ENCODE measurements around the gene GIN1. TPM values are rescaled to one million over a fixed set of nuclear protein-coding genes. Genes with fewer than 3 reads are reported as not detected.
A peak's percentile ranks its signal among the peaks of the same experiment; 100 is the strongest.

The GIN1 gene
- total and polyA plus RNA-seq, 9 of the 15 experiments (the other 6 are each of a cell fraction or from before 2014, with no cell fraction given), result 2.4 to 9.8 (median 7.8) TPM

DNA sequence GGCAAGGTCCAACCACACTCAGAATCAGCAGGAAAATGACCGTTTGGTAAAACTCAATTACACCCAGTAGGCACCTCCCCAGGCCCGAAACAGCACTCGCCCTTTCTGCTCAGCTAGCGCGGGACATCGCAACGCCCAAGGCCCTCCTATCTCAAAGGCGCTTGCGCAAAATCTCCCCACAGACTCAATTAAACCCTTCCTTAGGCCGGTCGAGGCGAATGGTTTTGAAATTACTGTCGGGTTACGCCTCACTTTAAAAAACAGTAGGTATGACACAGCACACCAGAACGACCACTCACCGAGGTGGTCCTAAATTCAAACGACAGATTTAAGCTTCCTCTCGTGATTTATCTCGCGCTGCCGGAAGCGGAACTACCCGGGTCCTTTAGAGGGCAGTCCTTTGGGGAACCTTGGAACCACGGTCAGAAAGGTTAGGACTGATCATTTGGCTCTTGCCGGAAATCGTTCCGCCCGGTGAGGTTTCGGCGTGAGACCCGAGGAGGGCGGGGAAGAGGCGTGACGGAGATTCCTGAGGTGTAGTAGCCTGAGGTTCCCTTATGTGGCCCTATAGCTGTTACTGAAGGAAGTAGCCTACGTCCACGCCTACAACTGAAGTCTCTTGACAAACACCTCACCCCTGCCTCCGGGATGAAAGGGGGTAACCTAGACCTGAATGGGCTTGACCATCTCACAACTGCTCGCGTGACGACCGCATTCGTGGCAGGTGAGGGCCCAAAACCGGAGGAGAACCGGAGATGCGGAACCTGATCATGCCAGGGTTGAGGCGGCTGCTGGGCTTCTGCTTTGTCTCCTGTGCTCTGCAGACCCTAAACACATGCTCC, at the start of gene GIN1, which contains the start of gene PPIP5K2 (continued):
- TF ChIP-seq GTF2B (IDR thresholded peaks at IDR 0.05; ENCODE audit: extremely low read depth, insufficient read length) (peak; percentile 76), MTA1 (IDR thresholded peaks at IDR 0.05; ENCODE audit: borderline replicate concordance) (0 out of 2 replicates have a peak, but pooled peaks have one; percentile 35), FOSL1 (tag; conservative IDR thresholded peaks at IDR 0.05) (peak; percentile 53; the same call in 1 of the 2 replicates), SP1 (CRISPR knock-in tag; IDR thresholded peaks at IDR 0.05) (peak; percentile 96), IRF9 (tag; IDR thresholded peaks at IDR 0.05) (no peak), KDM4B (IDR thresholded peaks at IDR 0.05; ENCODE audit: borderline replicate concordance in 2 of 2, low read depth in 1 of 2) (peak in 1 of 2 experiments; percentile 97; a peak in 2 of 4 replicates), CHD1 (IDR thresholded peaks at IDR 0.05; ENCODE audit: low read length) (no peak), HIVEP1 (CRISPR knock-in tag; IDR thresholded peaks at IDR 0.05) (no peak), ZBTB33 (CRISPR knock-in tag; IDR thresholded peaks at IDR 0.05) (no peak; the same call in 1 of the 2 replicates), ZNF274 (IDR thresholded peaks at IDR 0.05; ENCODE audit: borderline replicate concordance, low read depth, low read length) (no peak), MTF1 (CRISPR knock-in tag; IDR thresholded peaks at IDR 0.05; ENCODE audit: borderline replicate concordance) (no peak), TAF9B (IDR thresholded peaks at IDR 0.05; ENCODE audit: partially characterized antibody) (peak; percentile 81), KAT8 (IDR thresholded peaks at IDR 0.05; ENCODE audit: low read depth) (no peak), ZNF143 (CRISPR knock-in tag; IDR thresholded peaks at IDR 0.05) (no peak), E2F4 (CRISPR knock-in tag; IDR thresholded peaks at IDR 0.05; ENCODE audit: low read depth) (no peak), TRIM28 (IDR thresholded peaks at IDR 0.05) (peak; percentile 75), ZSCAN29 (IDR thresholded peaks at IDR 0.05) (0 out of 2 replicates have a peak, but pooled peaks have one; percentile 26), RFX5 (IDR thresholded peaks at IDR 0.05; ENCODE audit: low read depth, low read length) (no peak)
- TF ChIP-seq, protein P1, sequence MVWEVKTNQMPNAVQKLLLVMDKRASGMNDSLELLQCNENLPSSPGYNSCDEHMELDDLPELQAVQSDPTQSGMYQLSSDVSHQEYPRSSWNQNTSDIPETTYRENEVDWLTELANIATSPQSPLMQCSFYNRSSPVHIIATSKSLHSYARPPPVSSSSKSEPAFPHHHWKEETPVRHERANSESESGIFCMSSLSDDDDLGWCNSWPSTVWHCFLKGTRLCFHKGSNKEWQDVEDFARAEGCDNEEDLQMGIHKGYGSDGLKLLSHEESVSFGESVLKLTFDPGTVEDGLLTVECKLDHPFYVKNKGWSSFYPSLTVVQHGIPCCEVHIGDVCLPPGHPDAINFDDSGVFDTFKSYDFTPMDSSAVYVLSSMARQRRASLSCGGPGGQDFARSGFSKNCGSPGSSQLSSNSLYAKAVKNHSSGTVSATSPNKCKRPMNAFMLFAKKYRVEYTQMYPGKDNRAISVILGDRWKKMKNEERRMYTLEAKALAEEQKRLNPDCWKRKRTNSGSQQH (CRISPR knock-in tag; IDR thresholded peaks at IDR 0.05), result no peak
- TF ChIP-seq, protein P2, sequence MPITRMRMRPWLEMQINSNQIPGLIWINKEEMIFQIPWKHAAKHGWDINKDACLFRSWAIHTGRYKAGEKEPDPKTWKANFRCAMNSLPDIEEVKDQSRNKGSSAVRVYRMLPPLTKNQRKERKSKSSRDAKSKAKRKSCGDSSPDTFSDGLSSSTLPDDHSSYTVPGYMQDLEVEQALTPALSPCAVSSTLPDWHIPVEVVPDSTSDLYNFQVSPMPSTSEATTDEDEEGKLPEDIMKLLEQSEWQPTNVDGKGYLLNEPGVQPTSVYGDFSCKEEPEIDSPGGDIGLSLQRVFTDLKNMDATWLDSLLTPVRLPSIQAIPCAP (CRISPR knock-in tag; IDR thresholded peaks at IDR 0.05; ENCODE audit: borderline replicate concordance), result no peak
